Activated CD4-positive, CD25-positive, alpha-beta regulatory T cell (primary cell): ENCODE results near the gene RANBP17.

ENCODE experiments used
- DNase-seq, 4 experiments: peaks; one replicate each; lab custom pipeline; 2025; lab: John Stamatoyannopoulos, UW

The RANBP17 gene

GRCh38 chr5:171299228-171299627 lies 437.4 kb downstream of the RANBP17 start:
- DNase-seq: no peak

GRCh38 chr5:171299851-171300250 lies 438.0 kb downstream of the RANBP17 start:
- no peak for DNase-seq

- no peak for DNase-seq
Observed at GRCh38 chr5:171300358-171300757, 438.5 kb downstream of the RANBP17 start.

GRCh38 chr5:171306166-171306565 lies 444.3 kb downstream of the RANBP17 start:
- no peak for DNase-seq

- no peak for DNase-seq
Observed at GRCh38 chr5:171306781-171307591, 445.2 kb downstream of the RANBP17 start.

GRCh38 chr5:171307789-171308452 lies 446.1 kb downstream of the RANBP17 start:
- no peak for DNase-seq

- no peak for DNase-seq
Observed at GRCh38 chr5:171308453-171309275, 446.8 kb downstream of the RANBP17 start, which contains the start of gene TLX3. TLX3 (plus strand) TSS chr5:171309248; CDS start chr5:171309366, 118 bp downstream.

- no peak for DNase-seq
Observed at GRCh38 chr5:171309276-171310211, 447.7 kb downstream of the RANBP17 start.

- DNase-seq: no peak
Observed at GRCh38 chr5:171310212-171310818, 448.5 kb downstream of the RANBP17 start.

GRCh38 chr5:171310819-171311321 lies 449.1 kb downstream of the RANBP17 start:
- no peak for DNase-seq

GRCh38 chr5:171311322-171312077 lies 449.7 kb downstream of the RANBP17 start:
- DNase-seq: no peak

GRCh38 chr5:171312129-171312974 lies 450.5 kb downstream of the RANBP17 start:
- DNase-seq: no peak

- no peak for DNase-seq
Observed at GRCh38 chr5:171313481-171314206, 451.8 kb downstream of the RANBP17 start.

- DNase-seq: no peak
Observed at GRCh38 chr5:171314728-171315385, 453.0 kb downstream of the RANBP17 start.

GRCh38 chr5:171315386-171315891 lies 453.6 kb downstream of the RANBP17 start:
- no peak for DNase-seq

GRCh38 chr5:171315925-171316257 lies 454.1 kb downstream of the RANBP17 start:
- DNase-seq: no peak

GRCh38 chr5:171316258-171317121 lies 454.7 kb downstream of the RANBP17 start:
- DNase-seq: no peak
